G401 (cell line): ENCODE measurements around the gene SCRG1. TPM values are rescaled to one million over a fixed set of nuclear protein-coding genes. Genes with fewer than 3 reads are reported as not detected.

Experiments
- DNase-seq: peaks from one replicate; pipeline ENCODE4 v3.0.0-alpha.2; 2015; ENCODE audit warnings: low spot score
- in situ Hi-C: cut with HindIII; loops from 2 replicates; pipeline ENCODE4 v1.10.0; 2016; ENCODE audit warnings: low sequenced_read_pairs, mixed read lengths
- total RNA-seq: library from RNA; depleted of rRNA; stranded (reverse); fragments of >200 nt; shearing (Covaris generic); gene quantifications from 2 replicates; pipeline ENCODE4 v1.2.3, GENCODE V29; 2014; rRNA removed

The SCRG1 gene
- total RNA-seq, 1 experiment from 2014 or later: not detected

DNA sequence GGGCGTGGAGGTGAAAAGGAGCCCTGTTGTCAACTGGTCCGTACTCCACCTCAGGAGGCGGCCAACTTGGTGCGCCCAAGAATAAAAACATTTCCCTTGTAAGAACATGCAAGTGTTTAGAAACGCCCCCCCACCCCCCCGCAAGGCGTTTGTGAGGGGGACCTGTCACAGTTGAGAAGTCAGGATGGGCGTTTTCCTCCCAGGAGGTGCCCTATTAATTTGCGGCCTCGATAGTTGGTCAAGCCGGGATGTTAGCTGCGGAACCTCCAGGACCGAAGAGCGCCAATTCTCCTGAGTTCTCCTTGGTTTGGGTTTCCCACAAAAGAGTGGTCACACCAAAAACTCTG lies 28.8 kb downstream of the SCRG1 start:
- no peak for DNase-seq
- in situ Hi-C loops: no loop called here

DNA sequence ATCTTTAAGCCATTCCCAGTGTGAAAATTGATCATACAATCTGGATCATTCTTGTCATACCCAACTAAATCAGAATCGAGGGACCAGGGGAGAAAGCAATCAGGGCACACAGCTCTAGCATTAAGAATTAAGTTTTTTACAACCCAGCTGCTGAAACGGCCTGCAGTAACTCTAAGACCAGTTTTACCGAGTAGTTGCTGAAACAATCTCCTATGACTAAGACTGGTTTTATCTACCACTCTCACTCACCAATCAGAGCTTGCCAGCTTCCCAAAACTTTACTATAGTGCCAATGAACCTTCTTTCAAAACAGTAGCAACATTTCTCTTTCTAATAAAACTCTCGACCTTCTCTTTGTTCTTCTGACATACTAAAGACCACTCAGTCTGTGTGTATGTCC lies 31.0 kb downstream of the SCRG1 start:
- in situ Hi-C loops: no loop called here
- DNase-seq: no peak

DNA sequence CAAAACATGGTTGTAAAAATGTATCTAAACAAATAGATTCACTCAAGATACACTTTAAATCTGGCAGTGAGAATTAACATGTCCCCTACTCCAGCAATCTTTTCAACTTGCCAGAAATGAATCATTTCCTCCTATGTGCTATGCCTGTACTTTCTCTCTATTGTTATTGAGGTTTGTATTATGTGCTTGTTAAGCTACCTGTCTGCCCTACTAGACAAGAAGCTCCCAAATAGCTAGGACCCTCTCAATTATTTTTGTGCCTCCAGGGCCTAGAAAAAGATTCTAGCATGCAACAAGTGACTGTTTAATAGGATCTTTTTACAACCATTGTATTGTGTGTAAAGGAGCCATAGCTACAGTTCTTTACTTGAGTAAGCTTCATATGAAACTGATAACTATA lies 31.6 kb downstream of the SCRG1 start:
- in situ Hi-C loops: no loop called here
- DNase-seq: peak; percentile 28

DNA sequence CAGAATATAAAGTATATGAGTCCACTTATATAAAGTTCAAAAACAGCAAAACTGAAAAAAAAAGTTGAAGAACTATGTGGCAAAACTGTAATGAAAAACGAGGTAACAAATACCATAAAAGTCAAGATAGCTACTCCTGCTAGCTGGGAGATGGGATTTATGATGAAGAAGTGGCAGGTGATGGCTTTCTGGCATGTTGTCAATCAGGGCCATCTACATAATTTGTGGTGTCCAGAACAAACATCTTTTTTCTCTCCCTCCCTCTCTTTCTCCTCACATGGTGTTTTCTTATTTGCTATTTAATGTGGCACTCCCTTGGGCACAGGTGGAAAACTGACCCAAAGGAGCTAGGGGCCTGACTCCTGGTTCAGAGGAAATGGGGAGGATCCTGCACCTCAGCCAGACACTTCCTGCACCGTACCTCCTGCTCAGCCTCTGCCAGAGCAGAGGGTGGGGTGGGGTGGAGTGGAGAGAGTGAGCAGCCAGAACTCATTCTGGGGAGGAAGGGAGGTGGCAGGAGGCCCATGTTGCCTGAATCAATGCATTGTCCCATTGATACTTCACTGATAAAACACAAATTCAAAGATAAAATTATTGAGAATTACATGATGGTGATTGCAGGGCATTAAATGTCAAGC lies 33.4 kb downstream of the SCRG1 start:
- DNase-seq: no peak
- in situ Hi-C loops: no loop called here

DNA sequence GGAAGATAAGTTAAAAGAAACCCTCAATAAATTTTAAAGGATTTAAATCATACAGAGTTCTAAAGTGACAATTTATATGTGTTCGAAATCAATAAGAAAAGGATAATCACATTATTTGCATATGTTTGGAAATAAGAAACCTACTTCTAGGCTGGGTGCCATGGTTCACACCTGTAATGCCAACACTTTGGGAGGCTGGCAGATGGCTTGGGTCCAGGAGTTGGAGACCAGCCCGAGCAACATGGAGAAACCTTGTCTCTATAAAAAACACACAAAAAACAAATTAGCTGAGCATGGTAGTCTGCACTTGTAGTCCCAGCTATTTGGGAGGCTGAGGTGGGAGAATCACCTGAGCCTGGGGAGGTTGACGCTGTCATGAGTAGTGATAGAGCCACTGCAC lies 36.2 kb downstream of the SCRG1 start:
- in situ Hi-C loops: no loop called here
- DNase-seq: peak; percentile 67

DNA sequence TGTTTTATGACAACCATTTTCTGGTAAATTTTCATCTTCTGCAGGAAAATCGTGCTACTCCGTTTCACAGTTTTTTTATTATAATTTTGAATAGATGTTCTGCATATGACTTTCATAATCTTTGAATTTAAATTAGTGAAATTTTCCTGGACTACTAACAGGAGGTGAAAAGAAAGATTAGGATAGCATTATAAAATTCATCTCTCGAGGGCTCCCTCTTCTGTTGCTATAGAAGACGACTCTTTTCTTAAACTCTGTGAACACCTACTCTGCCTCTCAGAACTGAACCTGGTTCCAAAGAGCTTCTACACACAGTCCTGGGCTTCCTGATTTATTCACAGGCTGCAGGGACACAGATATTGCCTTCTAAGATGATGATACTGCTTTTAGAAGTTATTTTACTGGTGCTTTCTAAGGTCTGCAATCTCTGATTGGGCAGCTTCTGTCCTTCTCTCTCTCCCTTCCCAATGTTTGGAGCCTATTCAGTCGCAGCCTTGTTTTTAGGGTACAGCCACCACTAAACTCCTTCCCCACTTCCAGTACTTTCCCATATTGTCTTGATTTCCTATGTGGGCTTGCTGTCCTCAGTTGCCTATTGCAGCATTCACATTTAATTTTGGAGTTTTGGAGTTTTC lies 38.2 kb downstream of the SCRG1 start:
- DNase-seq: no peak
- in situ Hi-C loops: no loop called here

DNA sequence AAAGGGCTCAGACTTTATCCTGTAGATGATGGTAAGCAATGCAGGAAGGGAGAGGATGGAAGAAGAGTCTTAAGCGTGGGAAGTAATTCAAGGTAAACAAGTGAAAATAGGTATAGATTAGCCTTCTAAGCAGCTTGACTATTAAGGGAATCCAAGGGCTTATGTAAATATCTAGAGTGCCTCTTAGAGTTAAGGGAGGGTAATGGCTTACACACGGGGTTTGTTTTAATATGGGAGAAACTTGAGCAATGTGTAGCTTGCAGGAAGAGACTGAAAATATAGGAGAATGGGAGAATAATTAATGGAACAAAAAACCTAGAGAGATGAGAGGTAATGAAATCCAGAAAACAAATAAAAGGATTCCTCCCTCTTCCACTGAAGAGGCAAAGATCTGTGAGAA lies 41.0 kb downstream of the SCRG1 start:
- in situ Hi-C loops: no loop called here
- no peak for DNase-seq

DNA sequence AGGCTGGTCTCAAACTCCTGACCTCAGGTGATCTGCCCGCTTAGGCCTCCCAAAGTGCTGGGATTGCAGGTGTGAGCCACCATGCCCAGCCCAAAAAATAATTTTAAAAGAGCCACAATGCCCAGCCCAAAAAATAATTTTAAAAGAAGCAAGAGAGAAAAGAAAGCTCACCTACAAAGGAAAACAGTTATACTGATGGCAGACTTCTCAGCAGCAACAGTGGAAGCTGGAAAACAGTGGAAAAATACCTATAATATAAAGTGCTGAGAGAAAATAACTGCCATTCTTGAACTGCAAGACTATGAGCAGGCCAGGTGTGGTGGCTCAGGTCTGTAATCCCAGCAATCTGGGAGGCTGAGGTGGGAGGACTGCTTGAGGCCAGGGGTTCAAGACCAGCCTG lies 51.4 kb downstream of the SCRG1 start:
- DNase-seq: no peak
- in situ Hi-C loops: no loop called here

DNA sequence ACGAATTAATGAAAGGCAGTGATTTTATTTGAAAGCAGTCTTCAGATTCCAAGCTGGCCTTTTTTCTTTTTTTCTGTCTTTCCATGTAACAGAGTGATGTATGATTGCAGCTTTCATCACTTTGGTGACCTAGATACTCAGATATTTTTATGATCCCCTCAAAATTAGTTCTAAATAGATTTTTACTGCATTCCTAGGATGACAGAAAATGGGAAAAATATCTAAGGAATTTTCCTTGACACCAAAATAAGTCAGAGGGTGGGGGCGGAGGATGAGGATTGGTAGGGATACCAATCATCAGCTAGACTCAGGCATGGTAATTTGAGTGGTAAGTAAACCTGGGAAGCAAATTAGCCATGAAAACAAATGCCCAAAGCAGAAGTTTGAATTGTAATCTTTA lies 52.8 kb downstream of the SCRG1 start:
- DNase-seq: no peak
- in situ Hi-C loops: no loop called here

DNA sequence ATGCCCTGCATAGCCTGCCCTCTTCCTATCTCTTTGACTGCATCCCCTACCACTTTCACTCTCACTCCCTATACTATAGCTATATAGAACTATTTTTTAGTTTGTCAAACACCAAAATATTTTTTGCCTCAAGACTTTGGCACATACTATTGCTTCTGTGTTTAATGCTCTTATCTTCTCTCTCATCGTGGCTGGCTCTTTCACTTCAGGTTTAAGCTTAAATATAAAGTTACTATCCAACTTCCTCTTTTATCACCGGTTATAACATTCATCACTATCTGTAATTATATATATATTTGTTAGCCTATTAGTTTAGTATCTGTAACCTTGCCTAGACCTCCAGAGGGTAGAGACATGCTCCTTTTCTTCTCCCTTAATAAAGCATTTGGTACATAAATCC lies 53.3 kb downstream of the SCRG1 start:
- DNase-seq: no peak
- in situ Hi-C loops: no loop called here

DNA sequence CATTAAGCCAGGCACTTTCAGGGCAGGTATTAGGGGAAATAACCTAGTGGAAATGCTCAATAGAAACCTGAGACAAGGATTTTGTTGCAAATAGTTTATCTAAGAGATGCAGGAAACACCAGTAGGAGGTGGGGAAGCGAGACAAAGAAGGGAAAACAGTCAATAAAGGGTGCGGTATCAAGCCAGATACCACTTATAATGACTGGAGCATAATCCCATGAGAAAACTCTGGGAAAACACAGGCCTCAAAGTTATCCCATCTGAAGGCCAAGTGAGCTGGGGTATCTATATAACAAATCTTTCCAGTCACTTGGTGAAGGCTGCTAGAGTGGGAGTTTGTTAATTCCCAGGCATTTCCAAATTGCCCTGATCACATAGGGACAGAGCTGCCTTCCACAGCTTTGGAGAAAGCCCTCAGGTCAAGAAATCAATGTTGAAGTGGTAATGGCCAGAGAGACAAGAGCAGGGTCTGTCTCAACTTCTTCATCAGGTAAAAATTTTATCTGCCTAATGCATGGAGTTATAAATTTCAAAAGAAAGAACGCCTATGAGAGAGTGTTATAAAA lies 55.0 kb downstream of the SCRG1 start:
- in situ Hi-C loops: no loop called here
- no peak for DNase-seq

DNA sequence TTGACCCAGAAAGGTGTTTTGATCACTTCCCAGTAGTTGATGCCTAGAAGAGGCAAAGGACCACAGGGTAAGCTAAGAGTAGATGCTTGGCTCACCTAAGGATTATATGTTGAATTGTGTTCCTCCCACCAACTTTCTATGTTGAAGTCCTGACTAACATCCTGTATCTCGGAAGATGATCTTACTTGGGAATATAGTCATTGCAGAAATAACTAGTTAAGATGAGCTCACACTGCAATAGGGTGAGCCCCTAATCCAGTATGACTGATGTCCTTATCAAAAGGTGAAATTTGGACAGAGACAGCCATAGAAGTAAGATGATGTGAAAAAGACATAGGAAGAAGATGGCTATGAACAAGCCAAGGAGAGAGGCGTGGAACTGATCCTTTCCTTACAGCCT lies 61.5 kb downstream of the SCRG1 start:
- in situ Hi-C loops: no loop called here
- no peak for DNase-seq

DNA sequence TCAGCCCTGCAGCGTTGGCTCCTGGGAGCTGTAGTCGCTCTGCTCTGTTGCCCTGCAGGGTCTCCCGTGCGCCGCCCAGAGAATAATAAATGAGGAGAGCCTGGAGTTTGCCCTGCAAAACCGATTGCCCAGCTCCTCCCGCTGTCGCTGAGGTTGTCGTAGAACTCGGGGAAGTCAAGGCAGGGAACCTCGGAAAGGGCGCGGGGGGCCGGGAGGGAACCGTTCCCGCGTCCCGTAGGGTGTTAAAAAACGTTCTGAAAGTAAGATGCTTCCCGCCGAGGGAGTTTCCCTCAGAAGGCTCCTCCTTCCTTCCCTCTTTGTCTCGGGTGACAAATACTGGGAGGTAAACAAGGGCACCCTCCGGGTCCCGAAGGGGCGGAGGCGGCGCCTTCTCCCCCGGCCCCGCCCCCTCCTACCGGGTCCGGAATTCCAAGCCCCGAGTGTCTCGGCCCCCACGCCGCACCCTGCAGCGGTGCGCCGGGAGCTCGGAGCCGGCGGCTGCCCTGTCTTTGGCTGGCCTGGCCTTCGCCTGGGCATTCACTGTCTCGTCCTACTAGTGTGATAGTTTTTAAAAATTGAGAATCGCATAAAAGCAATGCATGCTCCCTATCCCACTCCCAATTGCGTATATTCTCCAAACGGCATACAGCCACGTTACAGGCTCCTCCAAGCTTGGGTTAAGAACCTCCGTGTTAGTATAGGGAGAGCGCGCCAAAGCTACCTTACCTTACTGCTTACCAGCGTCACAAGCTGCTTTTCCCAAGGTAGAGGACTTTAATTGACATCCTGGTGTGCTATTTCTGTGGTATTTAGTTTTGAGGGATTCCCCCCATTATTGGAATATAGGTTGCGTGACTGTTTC lies 63.8 kb downstream of the SCRG1 start:
- in situ Hi-C loops: no loop called here
- DNase-seq: peak; percentile 66

Other genes starting within 250 kb of the SCRG1 start
- gene GALNT7, start 230.3 kb downstream of the SCRG1 start, total RNA-seq: 12.4 and 22.1 TPM in 2 replicates
- 270 and 334 TPM in 2 replicates for gene HMGB2, start 64.8 kb downstream of the SCRG1 start, total RNA-seq
- gene SAP30, start 28.2 kb downstream of the SCRG1 start, total RNA-seq: 34.0 and 37.1 TPM in 2 replicates
- 0.41 TPM in 1 of 2 replicates, not detected in the other for gene HAND2, start 131.1 kb upstream of the SCRG1 start, total RNA-seq